BJ (cell line): ENCODE measurements around the gene PDS5B. TPM values are rescaled to one million over a fixed set of nuclear protein-coding genes. Genes with fewer than 3 reads are reported as not detected.

Experiments used
- CTCF ChIA-PET: fragments of 350-600 bp; formaldehyde crosslinking; extraction: SDS; loops from one replicate; lab custom pipeline; 2021; ENCODE audit warnings: antibody characterized with exemption, inconsistent platforms; lab: Yijun Ruan, JAX
- POLR2A ChIA-PET: fragments of 300-600 bp; sonication (Branson Sonifier 250); formaldehyde crosslinking; extraction: SDS; loops from one replicate; lab custom pipeline; 2021; ENCODE audit warnings: antibody characterized with exemption; lab: Charles Lee
- DNase-seq: peaks from one replicate; pipeline ENCODE4 v3.0.0-alpha.2; 2011; ENCODE audit warnings: low read depth
- H3K27me3 ChIP-seq: 2 replicates; pipeline ENCODE4 v1.6.0; 2011; ENCODE audit warnings: low read length; ENCODE audit not compliant: control insufficient read depth, insufficient read depth
- H3K36me3 ChIP-seq: 2 replicates; pipeline ENCODE4 v1.5.1; 2011; ENCODE audit warnings: low read length; ENCODE audit not compliant: control insufficient read depth, insufficient read depth
- H3K4me3 ChIP-seq: 2 replicates; pipeline ENCODE4 v1.5.1; 2011; ENCODE audit warnings: low read depth, mild to moderate bottlenecking, control low read depth, low read length
- CTCF ChIP-seq: IDR thresholded peaks from 2 replicates; pipeline ENCODE4 v1.5.1; 2011; ENCODE audit warnings: low read depth, mild to moderate bottlenecking, control low read depth, inconsistent platforms, low read length, moderate library complexity; ENCODE audit not compliant: insufficient read depth
- polyA plus RNA-seq: library from polyadenylated mRNA; depleted of rRNA; stranded (reverse); fragments of >200 nt; gene quantifications from 2 replicates; pipeline ENCODE4 v1.2.3, GENCODE V29; 2011

Gene PDS5B
- polyA plus RNA-seq, 1 experiment = 3.9 TPM

DNA sequence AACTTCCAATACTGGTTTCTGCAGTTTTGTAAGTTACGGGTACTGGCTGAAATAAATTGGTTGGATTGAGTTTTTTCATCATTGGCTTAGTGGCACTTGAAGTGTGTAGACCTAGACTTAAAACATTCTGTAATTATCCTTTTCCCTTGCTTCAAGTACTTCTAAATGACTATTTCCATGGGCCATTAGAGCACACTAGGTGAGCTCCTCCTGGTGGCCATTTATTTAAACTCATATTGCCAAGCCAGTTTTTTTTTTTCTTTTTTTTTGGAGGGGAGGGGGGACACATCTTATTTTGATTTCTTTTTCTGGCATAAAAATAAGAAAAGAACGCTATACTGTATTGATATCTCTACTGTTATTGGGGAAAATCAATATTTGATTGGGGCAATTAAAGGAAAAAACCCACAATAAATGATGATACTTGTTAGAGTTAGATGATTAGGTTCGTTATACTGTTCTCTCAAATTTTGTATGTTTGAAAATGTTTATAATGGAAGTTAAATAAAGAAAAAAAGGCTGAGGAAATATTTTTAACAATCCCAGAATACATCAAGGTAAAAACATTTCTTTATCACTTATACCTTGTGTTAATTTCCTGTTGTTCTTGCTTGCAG, 82.9 kb downstream of the PDS5B start:
- no peaks in the 10 kb centered on the region for H3K36me3 ChIP-seq
- TF ChIP-seq CTCF = peak; percentile 75
- POLR2A ChIA-PET = interaction anchor here (0.6 kb wide), 1 partner anchor 264 kb away, joined by 3 read pairs; no protein-coding TSS in a partner anchor
- CTCF ChIA-PET = interaction anchor here (0.5 to 4.8 kb wide), 34 partner anchors 9 to 1777 kb away, joined by 3 to 39 read pairs (median 4); partner anchors contain the start of gene PDS5B
- no peak for DNase-seq
- H3K4me3 ChIP-seq = no peak overlapping the region
- H3K27me3 ChIP-seq = no peaks in the 10 kb centered on the region

DNA sequence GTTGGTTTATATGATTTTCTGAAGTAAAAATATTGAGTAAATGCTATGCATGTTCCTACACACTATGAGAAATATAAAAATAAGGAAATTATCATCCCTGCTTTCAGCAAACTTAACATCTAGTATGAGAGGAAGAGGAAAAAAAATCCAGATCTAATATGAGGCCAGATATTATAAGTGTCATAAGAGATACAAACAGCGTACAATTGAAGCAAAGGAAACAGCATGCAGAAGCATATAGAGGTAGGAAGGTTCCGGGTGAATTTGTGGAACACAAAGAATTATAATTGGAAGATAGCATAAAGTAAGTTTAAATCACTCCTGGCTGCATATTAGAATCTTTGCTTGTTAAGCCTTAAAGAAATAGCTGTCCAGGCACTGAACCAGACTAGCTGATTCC, 88.3 kb downstream of the PDS5B start:
- DNase-seq = no peak
- CTCF ChIA-PET = no interaction called here
- no peak for TF ChIP-seq CTCF
- Histone ChIP-seq H3K36me3 (no peaks in the 10 kb centered on the region), H3K27me3 (no peaks in the 10 kb centered on the region), H3K4me3 (no peak overlapping the region)
- POLR2A ChIA-PET = no interaction called here

GRCh38 chr13:32676242-32676641, 90.0 kb downstream of the PDS5B start:
- Histone ChIP-seq H3K36me3 (no peaks in the 10 kb centered on the region), H3K27me3 (no peaks in the 10 kb centered on the region), H3K4me3 (no peak overlapping the region)
- no peak for DNase-seq
- POLR2A ChIA-PET = no interaction called here
- CTCF ChIA-PET = no interaction called here
- no peak for TF ChIP-seq CTCF

DNA sequence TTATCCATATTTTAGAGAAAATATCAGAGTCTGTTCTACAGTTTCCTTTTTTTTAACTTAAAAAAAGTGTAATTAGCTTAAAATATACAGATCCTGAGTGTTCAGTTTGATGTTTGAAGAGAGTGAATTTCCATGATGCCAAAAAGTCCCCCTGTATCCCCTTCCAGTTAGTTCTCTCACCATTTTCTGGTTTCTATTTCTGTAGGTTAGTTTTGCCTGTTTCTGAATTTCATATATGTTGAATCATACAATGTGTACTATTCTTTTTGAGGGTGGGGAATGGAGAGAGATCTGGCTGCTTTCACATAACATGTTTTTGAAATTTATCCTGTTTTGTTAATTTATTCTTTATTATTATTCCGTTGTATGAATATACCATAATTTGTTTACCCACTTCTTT, 95.9 kb downstream of the PDS5B start:
- ChIA-PET CTCF (interaction anchor here (2.0 kb wide), 1 partner anchor 12 kb away, joined by 7 read pairs; no protein-coding TSS in a partner anchor), POLR2A (no interaction called here)
- Histone ChIP-seq H3K27me3 (no peaks in the 10 kb centered on the region), H3K36me3 (no peaks in the 10 kb centered on the region; the same call in 1 of the 2 replicates), H3K4me3 (no peak overlapping the region)
- DNase-seq = no peak
- TF ChIP-seq CTCF = no peak

- ChIA-PET POLR2A (no interaction called here), CTCF (interaction anchor here (2.0 kb wide), 1 partner anchor 13 kb away, joined by 7 read pairs; no protein-coding TSS in a partner anchor)
- H3K36me3 ChIP-seq = no peaks in the 10 kb centered on the region; the same call in 1 of the 2 replicates
Measured at GRCh38 chr13:32682740-32683139, 96.5 kb downstream of the PDS5B start.

More at GRCh38 chr13:32682740-32683139, 96.5 kb downstream of the PDS5B start:
- DNase-seq = no peak
- H3K4me3 ChIP-seq = no peak overlapping the region
- TF ChIP-seq CTCF = no peak
- H3K27me3 ChIP-seq = no peaks in the 10 kb centered on the region
